ENCODE data around the gene NUCB1.

NUCB1 gene

GRCh38 chr19:48934837-48935236 is 34.7 kb downstream of the NUCB1 start:
- no peak for DNase-seq (ENCODE audit: low read depth, low spot score)

GRCh38 chr19:48935864-48936263 is 35.8 kb downstream of the NUCB1 start:
- no peak for DNase-seq (ENCODE audit: low read depth, low spot score)

- DNase-seq (ENCODE audit: low read depth, low spot score): no peak
Observed at GRCh38 chr19:48938256-48938655, 38.1 kb downstream of the NUCB1 start.

GRCh38 chr19:48940902-48941301 is 40.8 kb downstream of the NUCB1 start:
- no peak for DNase-seq (ENCODE audit: low read depth, low spot score)

GRCh38 chr19:48943081-48943480 is 43.0 kb downstream of the NUCB1 start:
- DNase-seq (ENCODE audit: low read depth, low spot score): no peak

- DNase-seq (ENCODE audit: low read depth, low spot score): no peak
Observed at GRCh38 chr19:48945415-48945814, 45.3 kb downstream of the NUCB1 start.

GRCh38 chr19:48945817-48946216 is 45.7 kb downstream of the NUCB1 start:
- no peak for DNase-seq (ENCODE audit: low read depth, low spot score)

- no peak for DNase-seq (ENCODE audit: low read depth, low spot score)
Observed at GRCh38 chr19:48946463-48947257, 46.5 kb downstream of the NUCB1 start.

- DNase-seq (ENCODE audit: low read depth, low spot score): no peak
Observed at GRCh38 chr19:48947258-48947542, 47.1 kb downstream of the NUCB1 start.

- no peak for DNase-seq (ENCODE audit: low read depth, low spot score)
Observed at GRCh38 chr19:48950159-48950558, 50.0 kb downstream of the NUCB1 start.

GRCh38 chr19:48950830-48951519 is 50.9 kb downstream of the NUCB1 start:
- no peak for DNase-seq (ENCODE audit: low read depth, low spot score)

- DNase-seq (ENCODE audit: low read depth, low spot score): no peak
Observed at GRCh38 chr19:48953141-48953540, 53.0 kb downstream of the NUCB1 start.

GRCh38 chr19:48953990-48954594 is 54.0 kb downstream of the NUCB1 start:
- DNase-seq (ENCODE audit: low read depth, low spot score): no peak

- DNase-seq (ENCODE audit: low read depth, low spot score): peak; percentile 91
Observed at GRCh38 chr19:48954595-48955307, 54.6 kb downstream of the NUCB1 start, which contains the start of gene BAX. TSS of gene BAX (plus strand) at chr19:48954875. CDS start at chr19:48954929, 54 bp downstream.

GRCh38 chr19:48955308-48955958 is 55.3 kb downstream of the NUCB1 start:
- DNase-seq (ENCODE audit: low read depth, low spot score): no peak

- no peak for DNase-seq (ENCODE audit: low read depth, low spot score)
Observed at GRCh38 chr19:48958006-48958405, 57.9 kb downstream of the NUCB1 start.

- no peak for DNase-seq (ENCODE audit: low read depth, low spot score)
Observed at GRCh38 chr19:48959341-48960239, 59.5 kb downstream of the NUCB1 start.

- DNase-seq (ENCODE audit: low read depth, low spot score): no peak
Observed at GRCh38 chr19:48961051-48961649, 61.0 kb downstream of the NUCB1 start.

GRCh38 chr19:48961673-48962028 is 61.5 kb downstream of the NUCB1 start:
- no peak for DNase-seq (ENCODE audit: low read depth, low spot score)

All from smooth muscle cell of the brain vasculature (primary cell).